ENCODE measurements around the gene CAPN15. TPM values are rescaled to one million over a fixed set of nuclear protein-coding genes. Genes with fewer than 3 reads are reported as not detected.
"Not testable (repeated sequence)": the region's sequence is repeated elsewhere in the genome, so short reads cannot be mapped to it uniquely, and the experiment has no call there.

CAPN15 gene
- polyA plus RNA-seq, 2 of the 4 experiments (the other 2 are of a cell fraction): 11.4 to 33.3 TPM

DNA sequence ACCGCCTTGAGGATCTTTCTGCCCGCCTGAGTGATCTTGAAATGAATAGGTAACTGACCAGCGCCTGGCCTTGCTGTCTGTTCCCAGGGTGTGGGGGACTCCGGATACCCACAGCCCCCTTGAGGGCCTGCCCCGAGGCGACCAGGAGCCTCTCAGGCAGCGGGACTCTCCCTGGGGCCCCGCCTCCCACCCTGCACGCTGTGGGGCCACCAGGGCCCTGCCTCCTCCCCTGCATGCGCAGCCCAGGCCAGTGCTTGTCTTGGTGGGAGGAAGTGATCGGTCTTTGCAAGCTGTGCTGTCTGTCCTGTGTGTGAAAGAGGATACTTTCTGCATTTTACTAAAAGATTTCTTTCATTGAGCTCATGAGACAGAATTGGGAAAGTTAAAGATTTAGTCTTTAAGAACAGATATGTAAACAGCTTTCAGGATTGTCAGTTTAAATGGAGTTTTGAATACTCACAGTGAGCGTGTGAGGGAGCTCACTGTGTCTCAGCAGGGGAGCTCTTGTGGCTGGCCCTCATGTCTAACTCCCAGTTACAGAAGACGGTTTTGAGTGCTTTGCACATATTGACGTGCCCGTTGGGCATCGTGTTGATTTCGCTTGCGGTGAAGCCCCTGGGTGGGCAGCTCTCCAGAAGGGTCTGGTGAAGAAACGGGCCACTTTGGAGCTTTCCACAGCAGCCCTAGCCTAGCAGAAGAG is 36.1 kb upstream of the CAPN15 start:
- CTCF ChIA-PET: interaction anchor here (0.6 to 4.8 kb wide), 3 partner anchors 8 to 79 kb away, joined by 3 to 30 read pairs (median 6); no protein-coding TSS in a partner anchor
- 85% methylated on average over 18 of the region's 19 CpGs for WGBS (ENCODE audit: missing lambda C conversion rate)

DNA sequence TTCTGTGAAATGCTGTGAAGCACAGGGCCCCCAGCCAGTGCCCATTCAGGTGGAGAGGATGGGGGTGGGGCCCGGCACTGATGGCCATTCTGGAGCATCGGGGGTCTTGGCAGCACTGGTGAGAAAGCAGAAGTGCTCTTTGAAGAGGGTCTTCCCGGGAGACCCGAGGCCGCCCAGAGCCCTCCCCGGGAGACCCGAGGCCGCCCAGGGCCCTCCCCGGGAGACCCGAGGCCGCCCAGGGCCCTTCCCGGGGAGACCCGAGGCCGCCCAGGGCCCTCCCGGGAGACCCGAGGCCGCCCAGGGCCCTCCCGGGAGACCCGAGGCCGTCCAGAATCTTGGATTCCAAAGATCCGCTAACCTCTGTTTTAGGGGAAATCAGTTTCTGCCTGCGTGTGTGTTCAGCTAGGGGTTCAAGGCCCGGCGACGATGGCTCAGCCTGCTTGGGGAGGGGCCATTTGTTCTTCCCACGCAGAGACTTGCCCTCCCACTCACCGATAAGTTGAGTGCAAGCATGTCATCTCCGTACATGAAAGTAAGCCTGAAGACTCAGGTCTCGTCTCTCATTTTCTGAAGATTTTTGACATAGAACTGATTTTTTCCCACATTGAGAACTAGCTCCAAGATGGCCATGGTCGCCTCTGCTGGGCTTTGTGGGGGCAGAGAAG is 35.2 kb upstream of the CAPN15 start:
- WGBS (ENCODE audit: missing lambda C conversion rate): 94% methylated on average over 29 of the region's 30 CpGs
- no peak for TF ChIP-seq CTCF (IDR thresholded peaks at IDR 0.05)
- TF ChIP-seq, protein P1, sequence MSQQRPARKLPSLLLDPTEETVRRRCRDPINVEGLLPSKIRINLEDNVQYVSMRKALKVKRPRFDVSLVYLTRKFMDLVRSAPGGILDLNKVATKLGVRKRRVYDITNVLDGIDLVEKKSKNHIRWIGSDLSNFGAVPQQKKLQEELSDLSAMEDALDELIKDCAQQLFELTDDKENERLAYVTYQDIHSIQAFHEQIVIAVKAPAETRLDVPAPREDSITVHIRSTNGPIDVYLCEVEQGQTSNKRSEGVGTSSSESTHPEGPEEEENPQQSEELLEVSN (IDR thresholded peaks at IDR 0.05; ENCODE audit: borderline replicate concordance, low read depth): no peak
- no peak for TF ChIP-seq EP300 (IDR thresholded peaks at IDR 0.05)
- TF ChIP-seq ZC3H11A (IDR thresholded peaks at IDR 0.05): no peak
- TF ChIP-seq HDAC2 (IDR thresholded peaks at IDR 0.05): no peak
- TF ChIP-seq RCOR1 (IDR thresholded peaks at IDR 0.05; ENCODE audit: low read depth, low read length): no peak
- TF ChIP-seq CHD2 (IDR thresholded peaks at IDR 0.05; ENCODE audit: low read length, partially characterized antibody): no peak
- no peak for TF ChIP-seq CEBPB (IDR thresholded peaks at IDR 0.05)
- TF ChIP-seq EHMT2 (IDR thresholded peaks at IDR 0.05; ENCODE audit: low read depth): no peak
- no peak for TF ChIP-seq JUNB (IDR thresholded peaks at IDR 0.05)
- TF ChIP-seq CBX2 (IDR thresholded peaks at IDR 0.05; ENCODE audit: borderline replicate concordance, low read depth): no peak
- TF ChIP-seq, protein P2, sequence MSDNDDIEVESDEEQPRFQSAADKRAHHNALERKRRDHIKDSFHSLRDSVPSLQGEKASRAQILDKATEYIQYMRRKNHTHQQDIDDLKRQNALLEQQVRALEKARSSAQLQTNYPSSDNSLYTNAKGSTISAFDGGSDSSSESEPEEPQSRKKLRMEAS (IDR thresholded peaks at IDR 0.05): no peak
- no peak for TF ChIP-seq JUN (IDR thresholded peaks at IDR 0.05)
- TF ChIP-seq, protein P3, sequence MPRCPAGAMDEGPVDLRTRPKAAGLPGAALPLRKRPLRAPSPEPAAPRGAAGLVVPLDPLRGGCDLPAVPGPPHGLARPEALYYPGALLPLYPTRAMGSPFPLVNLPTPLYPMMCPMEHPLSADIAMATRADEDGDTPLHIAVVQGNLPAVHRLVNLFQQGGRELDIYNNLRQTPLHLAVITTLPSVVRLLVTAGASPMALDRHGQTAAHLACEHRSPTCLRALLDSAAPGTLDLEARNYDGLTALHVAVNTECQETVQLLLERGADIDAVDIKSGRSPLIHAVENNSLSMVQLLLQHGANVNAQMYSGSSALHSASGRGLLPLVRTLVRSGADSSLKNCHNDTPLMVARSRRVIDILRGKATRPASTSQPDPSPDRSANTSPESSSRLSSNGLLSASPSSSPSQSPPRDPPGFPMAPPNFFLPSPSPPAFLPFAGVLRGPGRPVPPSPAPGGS (IDR thresholded peaks at IDR 0.05): no peak
- no peak for TF ChIP-seq TP53 (CRISPR knock-in tag; IDR thresholded peaks at IDR 0.05)
- ATAC-seq (peak in 1 of 2 experiments; percentile 55; a peak in 1 of 6 replicates), DNase-seq (ENCODE audit: low read depth in 1 of 2, low spot score in 1 of 2) (no peak), FAIRE-seq (no peak)
- ChIA-PET POLR2A (no interaction called here), CTCF (interaction anchor here (0.8 kb wide), 1 partner anchor 9 kb away, joined by 3 read pairs; no protein-coding TSS in a partner anchor)
- Histone ChIP-seq H3K9me3 (no peaks in the 10 kb centered on the region), H3K27ac (no peak overlapping the region), H3K4me3 (no peak overlapping the region), H3K4me2 (no peak overlapping the region), H3K4me1 (no peaks in the 10 kb centered on the region)

More for the DNA sequence above, 36.1 kb upstream of the CAPN15 start:
- Histone ChIP-seq H3K27ac (no peak overlapping the region), H3K9me3 (no peaks in the 10 kb centered on the region), H3K4me2 (no peak overlapping the region), H3K4me1 (no peaks in the 10 kb centered on the region), H3K4me3 (no peak overlapping the region)
- POLR2A ChIA-PET: no interaction called here
- DNase-seq (ENCODE audit: low read depth in 1 of 2, low spot score in 1 of 2) (no peak), ATAC-seq (no peak), FAIRE-seq (no peak)
- no peak for TF ChIP-seq FOXS1 (CRISPR knock-in tag; IDR thresholded peaks at IDR 0.05)
- TF ChIP-seq, protein P4, sequence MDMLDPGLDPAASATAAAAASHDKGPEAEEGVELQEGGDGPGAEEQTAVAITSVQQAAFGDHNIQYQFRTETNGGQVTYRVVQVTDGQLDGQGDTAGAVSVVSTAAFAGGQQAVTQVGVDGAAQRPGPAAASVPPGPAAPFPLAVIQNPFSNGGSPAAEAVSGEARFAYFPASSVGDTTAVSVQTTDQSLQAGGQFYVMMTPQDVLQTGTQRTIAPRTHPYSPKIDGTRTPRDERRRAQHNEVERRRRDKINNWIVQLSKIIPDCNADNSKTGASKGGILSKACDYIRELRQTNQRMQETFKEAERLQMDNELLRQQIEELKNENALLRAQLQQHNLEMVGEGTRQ (IDR thresholded peaks at IDR 0.05): no peak
- no peak for TF ChIP-seq RCOR1 (IDR thresholded peaks at IDR 0.05; ENCODE audit: low read depth, low read length)
- TF ChIP-seq TP53 (CRISPR knock-in tag; IDR thresholded peaks at IDR 0.05): no peak
- no peak for TF ChIP-seq POLR2A (IDR thresholded peaks at IDR 0.05; ENCODE audit: low read length)
- TF ChIP-seq FOSB (CRISPR knock-in tag; IDR thresholded peaks at IDR 0.05): no peak
- no peak for TF ChIP-seq CBX2 (IDR thresholded peaks at IDR 0.05; ENCODE audit: borderline replicate concordance, low read depth)
- no peak for TF ChIP-seq KDM5A (IDR thresholded peaks at IDR 0.05)

DNA sequence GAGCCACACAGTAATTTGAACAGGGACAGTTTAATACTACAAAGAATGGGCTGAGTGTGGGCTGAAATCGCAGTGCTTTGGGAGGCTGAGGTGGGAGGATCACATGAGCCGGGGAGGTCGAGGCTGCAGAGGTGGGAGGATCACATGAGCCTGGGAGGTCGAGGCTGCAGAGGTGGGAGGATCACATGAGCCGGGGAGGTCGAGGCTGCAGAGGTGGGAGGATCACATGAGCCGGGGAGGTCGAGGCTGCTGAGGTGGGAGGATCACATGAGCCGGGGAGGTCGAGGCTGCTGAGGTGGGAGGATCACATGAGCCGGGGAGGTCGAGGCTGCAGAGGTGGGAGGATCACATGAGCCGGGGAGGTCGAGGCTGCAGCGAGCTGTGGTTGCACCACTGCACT is 32.8 kb upstream of the CAPN15 start:
- CTCF ChIA-PET: interaction anchor here (0.6 to 1.6 kb wide), 7 partner anchors 17 to 104 kb away, joined by 3 to 6 read pairs (median 4); partner anchors contain the start of gene RAB11FIP3

More for the DNA sequence above, 32.8 kb upstream of the CAPN15 start:
- H3K4me2 ChIP-seq; H3K4me1 ChIP-seq; H3K4me3 ChIP-seq; DNase-seq (ENCODE audit: low read depth in 1 of 2, low spot score in 1 of 2); H3K9me3 ChIP-seq; POLR2A ChIA-PET; H3K27ac ChIP-seq: not testable (repeated sequence)
- 79% methylated on average over 15 of the region's 15 CpGs for whole genome bisulfite sequencing (ENCODE audit: missing lambda C conversion rate)
- ATAC-seq: 0 out of 6 replicates have a peak, but pooled peaks of 1 of the 2 experiments have one; percentile 41
- FAIRE-seq: peak; percentile 77
